ENCODE results near the gene KRT82.

The KRT82 gene

GRCh38 chr12:52391618-52392002 is 14.5 kb downstream of the KRT82 start:
- DNase-seq = no peak
- TF ChIP-seq GATA1 (IDR thresholded peaks at IDR 0.05; ENCODE audit: low read depth, low read length) (no peak), POLR2A (IDR thresholded peaks at IDR 0.05; ENCODE audit: low read length) (no peak)

GRCh38 chr12:52390739-52391617 is 15.2 kb downstream of the KRT82 start:
- peak in 1 of 2 experiments; percentile 38 for DNase-seq
- TF ChIP-seq GATA1 (IDR thresholded peaks at IDR 0.05; ENCODE audit: low read depth, low read length) (no peak), POLR2A (IDR thresholded peaks at IDR 0.05; ENCODE audit: low read length) (no peak)

- TF ChIP-seq POLR2A (IDR thresholded peaks at IDR 0.05; ENCODE audit: low read length) (no peak), GATA1 (IDR thresholded peaks at IDR 0.05; ENCODE audit: low read depth, low read length) (no peak)
- no peak for DNase-seq
Observed at GRCh38 chr12:52389313-52390207, 16.6 kb downstream of the KRT82 start.

- DNase-seq = no peak
- TF ChIP-seq POLR2A (IDR thresholded peaks at IDR 0.05; ENCODE audit: low read length) = no peak
- no peak for TF ChIP-seq GATA1 (IDR thresholded peaks at IDR 0.05; ENCODE audit: low read depth, low read length)
Observed at GRCh38 chr12:52387859-52388258, 18.3 kb downstream of the KRT82 start.

GRCh38 chr12:52385226-52385702 is 20.9 kb downstream of the KRT82 start, which contains the start of gene KRT84:
KRT84 (minus strand) TSS chr12:52385652; CDS start chr12:52385585, 67 bp downstream.
- no peak for DNase-seq
- no peak for TF ChIP-seq GATA1 (IDR thresholded peaks at IDR 0.05; ENCODE audit: low read depth, low read length)

GRCh38 chr12:52383331-52383730 is 22.8 kb downstream of the KRT82 start:
- DNase-seq = no peak
- TF ChIP-seq POLR2A (IDR thresholded peaks at IDR 0.05; ENCODE audit: low read length) (no peak), GATA1 (IDR thresholded peaks at IDR 0.05; ENCODE audit: low read depth, low read length) (no peak)

- no peak for DNase-seq
- TF ChIP-seq GATA1 (IDR thresholded peaks at IDR 0.05; ENCODE audit: low read depth, low read length) (no peak), POLR2A (IDR thresholded peaks at IDR 0.05; ENCODE audit: low read length) (no peak)
Observed at GRCh38 chr12:52382854-52383253, 23.3 kb downstream of the KRT82 start.

GRCh38 chr12:52381206-52381605 is 24.9 kb downstream of the KRT82 start:
- TF ChIP-seq POLR2A (IDR thresholded peaks at IDR 0.05; ENCODE audit: low read length) (no peak), GATA1 (IDR thresholded peaks at IDR 0.05; ENCODE audit: low read depth, low read length) (no peak)
- no peak for DNase-seq

GRCh38 chr12:52380271-52380694 is 25.9 kb downstream of the KRT82 start:
- peak; percentile 12 to 26 for DNase-seq
- TF ChIP-seq GATA1 (IDR thresholded peaks at IDR 0.05; ENCODE audit: low read depth, low read length) (no peak), POLR2A (IDR thresholded peaks at IDR 0.05; ENCODE audit: low read length) (no peak)

GRCh38 chr12:52379536-52379935 is 26.6 kb downstream of the KRT82 start:
- DNase-seq = no peak
- TF ChIP-seq GATA1 (IDR thresholded peaks at IDR 0.05; ENCODE audit: low read depth, low read length) = no peak
- TF ChIP-seq POLR2A (IDR thresholded peaks at IDR 0.05; ENCODE audit: low read length) = no peak

- TF ChIP-seq POLR2A (IDR thresholded peaks at IDR 0.05; ENCODE audit: low read length) (no peak), GATA1 (IDR thresholded peaks at IDR 0.05; ENCODE audit: low read depth, low read length) (no peak)
- no peak for DNase-seq
Observed at GRCh38 chr12:52378091-52378490, 28.0 kb downstream of the KRT82 start.

- no peak for TF ChIP-seq POLR2A (IDR thresholded peaks at IDR 0.05; ENCODE audit: low read length)
- no peak for TF ChIP-seq GATA1 (IDR thresholded peaks at IDR 0.05; ENCODE audit: low read depth, low read length)
- DNase-seq = no peak
Observed at GRCh38 chr12:52377266-52377665, 28.9 kb downstream of the KRT82 start.

GRCh38 chr12:52372216-52373154 is 33.6 kb downstream of the KRT82 start:
- TF ChIP-seq POLR2A (IDR thresholded peaks at IDR 0.05; ENCODE audit: low read length) (no peak), GATA1 (IDR thresholded peaks at IDR 0.05; ENCODE audit: low read depth, low read length) (no peak)
- peak; percentile 59 to 79 for DNase-seq
